MM.1S (cell line): Measurements from ENCODE around the gene POU4F2.

ENCODE experiments used
- CTCF ChIP-seq: fragments of 300-600 bp; sonication (generic); IDR thresholded peaks from 2 replicates; pipeline ENCODE4 v1.5.1; 2016; ENCODE audit warnings: antibody characterized with exemption, low read length, mixed read lengths
- EZH2 ChIP-seq: fragments of 300-600 bp; sonication (generic); optimal IDR thresholded peaks from 2 replicates; pipeline ENCODE3; 2017; ENCODE audit warnings: low read depth, mild to moderate bottlenecking, antibody characterized with exemption, low read length, mixed read lengths
- EZH2phosphoT487 ChIP-seq: fragments of 300-600 bp; sonication (generic); IDR thresholded peaks from 2 replicates; pipeline ENCODE4 v1.6.1; 2018; ENCODE audit warnings: antibody characterized with exemption, low read length

- TF ChIP-seq CTCF (no peak), EZH2phosphoT487 (no peak), EZH2 (no peak)
Observed at GRCh38 chr4:146640465-146641061, 1.9 kb downstream of the POU4F2 start.
